A549 (cell line): ENCODE data around the gene GRIA1. TPM values are rescaled to one million over a fixed set of nuclear protein-coding genes. Genes with fewer than 3 reads are reported as not detected.

Experiments
- ATAC-seq, 2 experiments: fragments of 200-7000 bp in 1 of 2; fragments of >200 bp in 1 of 2; cut with Nextera tagmentation in 1 of 2; cut with Tn5 transposase in 1 of 2; 3 replicates each; pipeline versions ENCODE4 v1.8.0 to v1.9.1; 2018 to 2020; ENCODE audit warnings: mild to moderate bottlenecking in 1 of 2, moderate library complexity in 1 of 2
- CTCF ChIA-PET: fragments of 300-600 bp; sonication (Branson Sonifier 250); formaldehyde crosslinking; extraction: SDS; loops from one replicate; lab custom pipeline; 2021; ENCODE audit warnings: antibody characterized with exemption, inconsistent platforms; lab: Yijun Ruan, JAX
- POLR2A ChIA-PET: fragments of 350-600 bp; formaldehyde crosslinking; extraction: SDS; loops from one replicate; lab custom pipeline; 2021; ENCODE audit warnings: antibody characterized with exemption, inconsistent platforms; lab: Yijun Ruan, JAX
- DNase-seq, 2 experiments: peaks; one replicate each; pipeline versions ENCODE4 v3.0.0 to v3.0.0-alpha.2; 2011 to 2016; ENCODE audit warnings: low read depth in 1 of 2, low spot score in 1 of 2
- FAIRE-seq: peaks from 2 replicates; lab custom pipeline; 2011; peaks lifted over from hg19 to GRCh38; lab: Jason Lieb, UNC
- H3K27ac ChIP-seq, 2 experiments: fragments of >200 bp; sonication (Bioruptor Twin); formaldehyde crosslinking; 3 replicates each; pipeline ENCODE4 v1.5.1; 2016 to 2017
- H3K4me1 ChIP-seq: fragments of >200 bp; sonication (Bioruptor Twin); formaldehyde crosslinking; 3 replicates; pipeline ENCODE4 v1.6.1; 2016
- H3K4me2 ChIP-seq: fragments of >200 bp; sonication (Bioruptor Twin); formaldehyde crosslinking; 3 replicates; pipeline ENCODE4 v1.6.1; 2016
- H3K4me3 ChIP-seq: fragments of >200 bp; sonication (Bioruptor Twin); formaldehyde crosslinking; 3 replicates; pipeline ENCODE4 v1.5.1; 2016
- H3K9me3 ChIP-seq: fragments of >200 bp; sonication (Bioruptor Twin); formaldehyde crosslinking; 3 replicates; pipeline ENCODE4 v1.6.1; 2016
- ATOH8 ChIP-seq: fragments of 250-450 bp; sonication (Bioruptor Pico); IDR thresholded peaks from 2 replicates; pipeline ENCODE4 v1.5.0; 2020; ENCODE audit warnings: low read depth, mild to moderate bottlenecking, moderate library complexity
- CHD2 ChIP-seq: fragments of 150-350 bp; IDR thresholded peaks from 2 replicates; pipeline ENCODE4 v1.6.1; 2014; ENCODE audit warnings: low read length; ENCODE audit not compliant: partially characterized antibody
- CHD4 ChIP-seq: fragments of 200-600 bp; sonication (generic); IDR thresholded peaks from 2 replicates; pipeline ENCODE4 v1.6.1; 2016; ENCODE audit warnings: antibody characterized with exemption, mild to moderate bottlenecking, borderline replicate concordance
- CTCF ChIP-seq: fragments of >200 bp; sonication (Bioruptor Twin); formaldehyde crosslinking; IDR thresholded peaks from 3 replicates; pipeline ENCODE4 v1.5.1; 2016
- E2F6 ChIP-seq: IDR thresholded peaks from 2 replicates; pipeline ENCODE4 v1.6.1; 2012; ENCODE audit warnings: low read depth, borderline replicate concordance
- ELK1 ChIP-seq: fragments of 150-350 bp; IDR thresholded peaks from 2 replicates; pipeline ENCODE4 v1.6.1; 2014; ENCODE audit warnings: low read depth, mild to moderate bottlenecking, low read length
- EP300 ChIP-seq, 2 experiments: fragments of >200 bp; sonication (Bioruptor Twin); formaldehyde crosslinking; IDR thresholded peaks; 2 replicates in 1 of 2; 3 replicates in 1 of 2; pipeline ENCODE4 v1.6.1; 2016 to 2017
- FOSB ChIP-seq: fragments of 250-450 bp; sonication (Bioruptor Pico); IDR thresholded peaks from 2 replicates; pipeline ENCODE4 v1.5.0; 2020; ENCODE audit warnings: mild to moderate bottlenecking, moderate library complexity
- GATA3 ChIP-seq: IDR thresholded peaks from 2 replicates; pipeline ENCODE4 v1.6.1; 2012; ENCODE audit warnings: borderline replicate concordance
- HDAC2 ChIP-seq: fragments of 200-600 bp; sonication (generic); IDR thresholded peaks from 2 replicates; pipeline ENCODE4 v1.6.1; 2016
- HES2 ChIP-seq: fragments of >200 bp; sonication (Bioruptor Twin); formaldehyde crosslinking; IDR thresholded peaks from 2 replicates; pipeline ENCODE4 v1.6.1; 2016
- HMGXB4 ChIP-seq: fragments of 250-450 bp; sonication (Bioruptor Pico); IDR thresholded peaks from 2 replicates; pipeline ENCODE4 v1.5.0; 2021; ENCODE audit warnings: mild to moderate bottlenecking, moderate library complexity, borderline replicate concordance
- HOXB5 ChIP-seq: fragments of 250-450 bp; sonication (Bioruptor Pico); IDR thresholded peaks from 2 replicates; pipeline ENCODE4 v1.5.0; 2020; ENCODE audit warnings: mild to moderate bottlenecking, moderate library complexity
- JUN ChIP-seq, 2 experiments: fragments of >200 bp; sonication (Bioruptor Twin); formaldehyde crosslinking; IDR thresholded peaks; 2 replicates in 1 of 2; 3 replicates in 1 of 2; pipeline ENCODE4 v1.6.1; 2016 to 2017
- JUNB ChIP-seq: fragments of >200 bp; sonication (Bioruptor Twin); formaldehyde crosslinking; IDR thresholded peaks from 2 replicates; pipeline ENCODE4 v1.6.1; 2016
- KDM1A ChIP-seq: fragments of 200-600 bp; sonication (generic); IDR thresholded peaks from 2 replicates; pipeline ENCODE4 v1.6.1; 2016; ENCODE audit warnings: low read depth, mild to moderate bottlenecking
- KDM5A ChIP-seq: fragments of 200-600 bp; sonication (generic); IDR thresholded peaks from 2 replicates; pipeline ENCODE4 v1.6.1; 2016; ENCODE audit warnings: antibody characterized with exemption, mild to moderate bottlenecking
- MAFK ChIP-seq: fragments of 450-650 bp; IDR thresholded peaks from 2 replicates; pipeline ENCODE4 v1.6.1; 2014; ENCODE audit not compliant: partially characterized antibody
- MAZ ChIP-seq: fragments of 150-350 bp; IDR thresholded peaks from 2 replicates; pipeline ENCODE4 v1.6.1; 2014; ENCODE audit warnings: antibody characterized with exemption, low read depth, low read length, borderline replicate concordance
- MYC ChIP-seq: IDR thresholded peaks from 2 replicates; pipeline ENCODE4 v1.6.1; 2012; ENCODE audit warnings: mild to moderate bottlenecking, inconsistent platforms, low read length, improper control_type of control experiment, borderline replicate concordance
- NPAS2 ChIP-seq: fragments of 250-450 bp; sonication (Bioruptor Pico); IDR thresholded peaks from 2 replicates; pipeline ENCODE4 v1.8.0; 2022; ENCODE audit warnings: mild to moderate bottlenecking, moderate library complexity, borderline replicate concordance
- PHF8 ChIP-seq: fragments of 200-600 bp; sonication (generic); IDR thresholded peaks from 2 replicates; pipeline ENCODE4 v1.6.1; 2016; ENCODE audit warnings: low read depth, mild to moderate bottlenecking, antibody characterized with exemption, moderate library complexity, borderline replicate concordance
- POLR2A ChIP-seq: IDR thresholded peaks from 2 replicates; pipeline ENCODE4 v1.6.1; 2012; ENCODE audit warnings: mild to moderate bottlenecking, low read length
- POLR2AphosphoS2 ChIP-seq: conservative IDR thresholded peaks from 2 replicates; pipeline ENCODE4 v1.6.1; 2012; ENCODE audit warnings: low read length, improper control_type of control experiment, inconsistent platforms
- RCOR1 ChIP-seq: fragments of 150-350 bp; IDR thresholded peaks from 2 replicates; pipeline ENCODE4 v1.6.1; 2014; ENCODE audit warnings: antibody characterized with exemption, low read length, low read depth
- RNF2 ChIP-seq: fragments of 200-600 bp; sonication (generic); IDR thresholded peaks from 2 replicates; pipeline ENCODE4 v1.6.1; 2016; ENCODE audit warnings: low read depth, mild to moderate bottlenecking, antibody characterized with exemption, moderate library complexity, borderline replicate concordance
- SMC3 ChIP-seq: fragments of >200 bp; sonication (Bioruptor Twin); formaldehyde crosslinking; IDR thresholded peaks from 3 replicates; pipeline ENCODE4 v1.6.1; 2018; ENCODE audit warnings: inconsistent platforms
- SREBF2 ChIP-seq: fragments of 450-650 bp; IDR thresholded peaks from 2 replicates; pipeline ENCODE4 v1.6.1; 2014; ENCODE audit warnings: mild to moderate bottlenecking, moderate library complexity
- ZFP36 ChIP-seq: fragments of 450-650 bp; IDR thresholded peaks from 2 replicates; pipeline ENCODE4 v1.6.1; 2014; ENCODE audit warnings: borderline replicate concordance; ENCODE audit not compliant: partially characterized antibody
- ZSCAN20 ChIP-seq: fragments of 250-450 bp; sonication (Bioruptor Pico); IDR thresholded peaks from 2 replicates; pipeline ENCODE4 v1.8.0; 2022; ENCODE audit warnings: mild to moderate bottlenecking, moderate library complexity
- WGBS: methylation state at CpG from one replicate; pipeline ENCODE4 v1.1.6; 2017; ENCODE audit errors: missing lambda C conversion rate; 5-methylcytosine and 5-hydroxymethylcytosine counted together
- polyA plus RNA-seq, 4 experiments: library from polyadenylated mRNA; depleted of rRNA in 3 of 4; stranded (reverse); fragments of >200 nt; fragmentation: RNase III in 1 of 4; extraction: RNeasy Plus Mini Kit Qiagen cat#74134 plus additional on column Dnase treatment in 1 of 4; gene quantifications; 2 replicates in 3 of 4; 3 replicates in 1 of 4; pipeline ENCODE4 v1.2.3, GENCODE V29; 2011 to 2017

The GRIA1 gene
- polyA plus RNA-seq, 2 of the 4 experiments (the other 2 are of a cell fraction): not detected

GRCh38 chr5:153744751-153745150, 254.3 kb downstream of the GRIA1 start:
- no peak overlapping the region for H3K4me3 ChIP-seq
- no peak for DNase-seq
- TF ChIP-seq PHF8 (no peak), FOSB (CRISPR knock-in tag) (no peak), SREBF2 (no peak), ZFP36 (no peak), KDM1A (no peak), RNF2 (no peak), EP300 (IDR thresholded peaks at IDR 0.05) (no peak), GATA3 (no peak), RCOR1 (no peak), POLR2AphosphoS2 (no peak), MYC (no peak)
- H3K4me2 ChIP-seq: no peak overlapping the region
- H3K27ac ChIP-seq: no peak overlapping the region
- H3K4me1 ChIP-seq: no peaks in the 10 kb centered on the region
- ChIA-PET CTCF (no interaction called here), POLR2A (no interaction called here)
- no peak for ATAC-seq
- H3K9me3 ChIP-seq: no peaks in the 10 kb centered on the region
- WGBS: 4% methylated on average over 2 of the region's 2 CpGs
- no peak for FAIRE-seq

- Histone ChIP-seq H3K4me3 (no peak overlapping the region), H3K27ac (no peak overlapping the region)
- DNase-seq: no peak
- TF ChIP-seq MAZ (no peak), KDM5A (no peak), FOSB (CRISPR knock-in tag) (no peak), HDAC2 (no peak), CHD4 (no peak), ATOH8 (CRISPR knock-in tag) (no peak), NPAS2 (CRISPR knock-in tag) (no peak), JUN (IDR thresholded peaks at IDR 0.05) (no peak)
- TF ChIP-seq, all 56 proteins: peak for 0
- H3K4me1 ChIP-seq: no peaks in the 10 kb centered on the region
- no peaks in the 10 kb centered on the region for H3K9me3 ChIP-seq
- ChIA-PET CTCF (no interaction called here), POLR2A (no interaction called here)
- 3% methylated on average over 5 of the region's 5 CpGs for WGBS
- FAIRE-seq (no peak), ATAC-seq (no peak)
- no peak overlapping the region for H3K4me2 ChIP-seq
Observed at GRCh38 chr5:153745778-153746395, 255.4 kb downstream of the GRIA1 start.

- ATAC-seq (no peak), DNase-seq (no peak), FAIRE-seq (no peak)
- H3K4me3 ChIP-seq: no peak overlapping the region
- H3K9me3 ChIP-seq: no peaks in the 10 kb centered on the region
- 10% methylated on average over 3 of the region's 3 CpGs for WGBS
- CTCF ChIA-PET: no interaction called here
- no peak overlapping the region for H3K27ac ChIP-seq
- H3K4me1 ChIP-seq: no peaks in the 10 kb centered on the region
- H3K4me2 ChIP-seq: no peak overlapping the region
- POLR2A ChIA-PET: no interaction called here
- no peak for TF ChIP-seq E2F6
- no peak for TF ChIP-seq CTCF
- TF ChIP-seq SMC3: no peak
- TF ChIP-seq POLR2A: no peak
- TF ChIP-seq HMGXB4 (CRISPR knock-in tag): no peak
- no peak for TF ChIP-seq ZSCAN20 (CRISPR knock-in tag)
- TF ChIP-seq HES2: no peak
- no peak for TF ChIP-seq HOXB5
- no peak for TF ChIP-seq CHD2
- no peak for TF ChIP-seq JUNB
- no peak for TF ChIP-seq ELK1
- no peak for TF ChIP-seq MAFK
Observed at GRCh38 chr5:153746440-153746839, 256.0 kb downstream of the GRIA1 start.
